GM13977 (cell line): ENCODE measurements around the gene SHE.
"Not testable (repeated sequence)": the region's sequence is repeated elsewhere in the genome, so short reads cannot be mapped to it uniquely, and the experiment has no call there.

Experiments
- DNase-seq: peaks from one replicate; pipeline ENCODE4 v3.0.0; 2012; ENCODE audit warnings: low spot score
- in situ Hi-C: fragments of 300-500 bp; cut with MboI; formaldehyde crosslinking; loops from one replicate; pipeline ENCODE4 v1.12.0; 2022; ENCODE audit warnings: low sequenced_read_pairs, low pct_unique_long_range_greater_than_20kb, mixed read lengths, inconsistent platforms; ENCODE audit not compliant: unreplicated experiment
- TF ChIP-seq, protein P1 (sequence below): IDR thresholded peaks from 2 replicates; pipeline ENCODE4 v1.5.1; 2012; ENCODE audit warnings: mild to moderate bottlenecking, control low read depth; ENCODE audit not compliant: insufficient read depth; ENCODE audit errors: extremely low read depth, missing control alignments

The SHE gene

GRCh38 chr1:154493276-154493675 is 8.9 kb downstream of the SHE start:
- no peak for DNase-seq
- in situ Hi-C loops = no loop called here
- TF ChIP-seq, protein P1, sequence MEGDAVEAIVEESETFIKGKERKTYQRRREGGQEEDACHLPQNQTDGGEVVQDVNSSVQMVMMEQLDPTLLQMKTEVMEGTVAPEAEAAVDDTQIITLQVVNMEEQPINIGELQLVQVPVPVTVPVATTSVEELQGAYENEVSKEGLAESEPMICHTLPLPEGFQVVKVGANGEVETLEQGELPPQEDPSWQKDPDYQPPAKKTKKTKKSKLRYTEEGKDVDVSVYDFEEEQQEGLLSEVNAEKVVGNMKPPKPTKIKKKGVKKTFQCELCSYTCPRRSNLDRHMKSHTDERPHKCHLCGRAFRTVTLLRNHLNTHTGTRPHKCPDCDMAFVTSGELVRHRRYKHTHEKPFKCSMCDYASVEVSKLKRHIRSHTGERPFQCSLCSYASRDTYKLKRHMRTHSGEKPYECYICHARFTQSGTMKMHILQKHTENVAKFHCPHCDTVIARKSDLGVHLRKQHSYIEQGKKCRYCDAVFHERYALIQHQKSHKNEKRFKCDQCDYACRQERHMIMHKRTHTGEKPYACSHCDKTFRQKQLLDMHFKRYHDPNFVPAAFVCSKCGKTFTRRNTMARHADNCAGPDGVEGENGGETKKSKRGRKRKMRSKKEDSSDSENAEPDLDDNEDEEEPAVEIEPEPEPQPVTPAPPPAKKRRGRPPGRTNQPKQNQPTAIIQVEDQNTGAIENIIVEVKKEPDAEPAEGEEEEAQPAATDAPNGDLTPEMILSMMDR = no peak

- in situ Hi-C loops = no loop called here
- DNase-seq = no peak
- TF ChIP-seq, protein P1 = no peak
These were observed 10.1 kb downstream of the SHE start for GRCh38 chr1:154492115-154492514.

- TF ChIP-seq, protein P1 = no peak
- DNase-seq = no peak
- in situ Hi-C loops = no loop called here
These were observed 11.9 kb downstream of the SHE start for GRCh38 chr1:154490317-154490716.

GRCh38 chr1:154489695-154490274 is 12.4 kb downstream of the SHE start:
- in situ Hi-C loops = loop anchor here (5.0 kb wide), 1 partner anchor 38 kb away; no protein-coding TSS in a partner anchor
- TF ChIP-seq, protein P1 = no peak
- DNase-seq = no peak

DNA sequence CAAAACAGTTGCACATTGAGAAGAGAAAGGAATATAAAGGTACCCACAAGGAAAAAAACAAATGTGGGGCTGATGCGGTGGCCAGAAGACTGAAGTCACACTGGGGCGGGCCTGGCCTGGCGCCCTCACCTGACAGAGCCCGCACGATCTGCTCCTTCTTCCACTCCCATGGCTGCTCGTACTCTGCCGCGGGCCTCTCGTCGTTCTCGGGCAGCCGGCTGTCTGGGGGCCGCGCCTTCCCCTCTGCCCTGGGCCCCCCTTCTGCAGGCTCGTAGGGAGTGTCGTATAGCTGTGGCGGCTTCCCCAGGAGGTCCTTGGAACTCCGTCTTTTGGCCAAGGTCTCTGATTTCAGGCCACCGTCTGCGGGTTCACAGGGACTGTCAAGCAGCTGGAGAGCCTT is 13.3 kb downstream of the SHE start:
- DNase-seq = no peak
- in situ Hi-C loops = loop anchor here (5.0 kb wide), 1 partner anchor 38 kb away; no protein-coding TSS in a partner anchor
- TF ChIP-seq, protein P1 = no peak

DNA sequence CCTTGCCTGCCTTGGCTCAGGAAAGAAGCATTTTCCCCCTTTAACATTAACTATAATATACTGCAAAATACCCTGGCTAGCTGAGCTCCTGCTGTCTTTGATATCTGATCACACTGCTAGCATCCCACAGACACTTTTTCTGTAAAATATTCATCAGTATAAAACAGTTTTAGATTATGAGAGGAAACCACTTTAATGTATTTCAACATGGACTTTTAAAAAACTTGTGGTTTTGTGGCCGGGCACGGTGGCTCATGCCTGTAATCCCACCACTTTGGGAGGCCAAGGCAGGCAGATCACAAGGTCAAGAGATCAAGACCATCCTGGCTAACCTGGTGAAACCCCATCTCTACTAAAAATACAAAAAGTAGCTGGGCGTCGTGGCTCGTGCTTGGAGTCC is 15.5 kb downstream of the SHE start:
- in situ Hi-C loops = loop anchor here (5.0 kb wide), 1 partner anchor 41 kb away; no protein-coding TSS in a partner anchor
- not testable (repeated sequence) for DNase-seq

DNA sequence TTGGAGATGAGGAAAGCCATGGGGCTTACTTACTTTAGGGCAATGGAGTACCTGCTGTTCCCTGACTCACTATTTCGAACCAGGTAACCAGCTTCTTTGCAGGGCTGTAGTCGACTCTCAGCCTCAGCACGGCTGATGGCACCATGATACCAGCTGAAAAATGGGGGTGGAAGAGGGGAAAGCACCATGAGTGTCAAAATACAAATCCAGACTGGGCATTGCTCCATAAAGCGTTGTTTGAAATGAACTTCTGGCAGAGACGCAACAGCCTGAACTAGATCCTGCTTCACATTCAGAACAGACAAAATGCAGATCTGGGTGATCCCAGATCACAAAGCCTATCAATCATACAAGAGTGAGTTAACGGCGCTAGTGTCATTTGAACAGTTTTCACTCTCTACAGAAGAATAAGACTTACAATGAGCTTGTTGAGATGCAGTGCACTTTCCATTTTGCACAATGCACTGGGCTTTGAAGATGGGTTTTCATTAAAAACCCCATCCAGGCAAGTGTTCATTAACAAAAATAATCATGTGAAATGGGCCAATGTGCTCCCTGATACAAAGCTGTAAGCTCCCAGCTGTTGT is 16.2 kb downstream of the SHE start:
- DNase-seq = no peak
- in situ Hi-C loops = loop anchor here (5.0 kb wide), 1 partner anchor 41 kb away; no protein-coding TSS in a partner anchor
- TF ChIP-seq, protein P1 = no peak
